ENCODE results near the gene IP6K3. TPM values are rescaled to one million over a fixed set of nuclear protein-coding genes. Genes with fewer than 3 reads are reported as not detected.

The IP6K3 gene
- total RNA-seq, 1 donor from 2014 or later = not detected

DNA sequence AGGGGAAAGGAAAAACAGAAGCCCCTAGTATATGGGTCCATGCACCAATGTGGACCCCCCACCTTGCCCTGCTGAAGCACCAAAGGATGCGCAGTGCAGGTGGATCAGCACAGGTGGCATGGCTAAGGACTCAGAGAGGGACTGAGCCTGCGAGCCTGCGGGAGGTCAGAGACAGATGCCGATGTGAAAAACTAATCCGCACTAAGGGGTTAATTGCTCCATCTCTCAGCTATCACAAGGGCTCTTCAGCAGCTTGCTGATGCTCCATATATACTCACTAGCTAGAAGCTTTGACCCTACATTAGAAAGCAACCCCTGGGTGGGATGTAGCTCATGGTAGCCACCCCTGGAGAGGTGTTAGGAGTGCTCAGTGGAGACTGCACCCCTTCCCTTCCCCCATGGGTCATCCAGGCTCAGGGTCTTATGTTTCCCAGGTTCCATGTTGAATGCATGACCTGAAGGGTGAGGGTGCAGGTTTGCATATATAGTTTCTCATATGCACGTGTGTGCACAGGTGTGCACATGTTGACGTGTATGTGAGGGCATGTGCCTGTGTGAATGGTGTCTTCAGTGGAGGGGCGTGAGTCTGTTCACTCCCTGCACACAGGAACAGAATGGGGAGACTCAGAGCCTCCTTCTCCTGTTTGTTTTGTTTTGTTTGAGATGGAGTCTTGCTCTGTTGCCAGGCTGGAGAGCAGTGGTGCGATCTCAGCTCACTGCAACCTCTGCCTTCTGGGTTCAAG, 13.4 kb upstream of the IP6K3 start:
- no peak overlapping the region for H3K4me3 Mint-ChIP-seq
- H3K27me3 Mint-ChIP-seq = peaks cover 4% of the 10 kb centered on the region
- H3K9me3 Mint-ChIP-seq = no peaks in the 10 kb centered on the region
- H3K4me1 Mint-ChIP-seq = peaks cover 3% of the 10 kb centered on the region
- H3K36me3 Mint-ChIP-seq (ENCODE audit: low read depth) = no peaks in the 10 kb centered on the region
- H3K27ac Mint-ChIP-seq = no peak overlapping the region
- intact Hi-C loops (cut with micrococcal nuclease) = loop anchor here (5.0 kb wide), 2 partner anchors 48 to 173 kb away; partner anchors contain the start of gene UQCC2
- no peak for DNase-seq

DNA sequence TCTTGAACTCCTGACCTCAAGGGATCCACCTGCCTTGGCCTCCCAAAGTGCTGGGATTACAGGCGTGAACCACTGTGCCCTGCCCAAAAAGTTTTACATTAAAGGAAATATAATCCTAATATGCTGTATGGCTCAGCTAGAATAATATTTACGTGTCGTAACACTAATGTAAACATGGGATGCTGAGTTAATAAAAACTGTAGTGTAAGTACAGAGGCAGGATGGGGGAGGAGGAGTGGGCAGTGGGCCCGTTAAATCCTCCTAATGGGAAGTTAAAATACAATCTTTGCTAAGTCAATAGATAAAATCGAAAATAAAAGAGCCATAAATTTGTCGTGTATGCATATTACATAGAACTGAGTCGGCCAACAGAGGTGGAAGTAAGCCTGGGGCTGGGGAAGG, 12.1 kb upstream of the IP6K3 start:
- Mint-ChIP-seq H3K27ac (no peak overlapping the region), H3K27me3 (peaks cover 4% of the 10 kb centered on the region), H3K4me1 (peaks cover 3% of the 10 kb centered on the region)

DNA sequence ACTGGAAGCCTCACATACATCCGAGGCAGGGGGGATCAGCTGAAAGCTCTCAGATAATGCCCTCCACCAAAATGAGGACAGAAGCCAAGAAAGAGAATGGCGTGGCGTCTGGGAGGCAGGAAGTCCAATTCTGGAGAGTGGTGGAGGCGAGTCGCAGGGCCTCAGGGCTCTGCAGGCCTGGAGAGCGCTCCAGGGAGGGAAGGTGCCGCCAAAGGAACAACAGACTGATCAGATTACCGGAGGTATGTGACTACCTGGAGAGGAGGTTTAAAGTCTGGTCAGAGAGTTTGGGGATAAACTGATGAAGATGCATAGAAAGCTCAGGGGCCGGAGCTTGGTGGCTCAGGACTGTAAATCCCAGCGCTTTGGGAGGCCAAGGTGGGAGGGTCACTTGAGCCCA, 11.2 kb upstream of the IP6K3 start:
- Mint-ChIP-seq H3K4me3 (no peak overlapping the region), H3K36me3 (ENCODE audit: low read depth) (no peaks in the 10 kb centered on the region), H3K27ac (no peak overlapping the region), H3K27me3 (peaks cover 4% of the 10 kb centered on the region), H3K9me3 (no peaks in the 10 kb centered on the region), H3K4me1 (peaks cover 3% of the 10 kb centered on the region)
- intact Hi-C loops (cut with micrococcal nuclease) = no loop called here
- no peak for DNase-seq

More for the DNA sequence above, 12.1 kb upstream of the IP6K3 start:
- intact Hi-C loops (cut with micrococcal nuclease) = no loop called here
- DNase-seq = no peak
- Mint-ChIP-seq H3K9me3 (no peaks in the 10 kb centered on the region), H3K36me3 (ENCODE audit: low read depth) (no peaks in the 10 kb centered on the region), H3K4me3 (no peak overlapping the region)

GRCh38 chr6:33757113-33757512, 10.4 kb upstream of the IP6K3 start:
- Mint-ChIP-seq H3K4me3 (no peak overlapping the region), H3K9me3 (no peaks in the 10 kb centered on the region), H3K36me3 (ENCODE audit: low read depth) (no peaks in the 10 kb centered on the region), H3K27me3 (peaks cover 4% of the 10 kb centered on the region), H3K27ac (no peak overlapping the region), H3K4me1 (peaks cover under 1% of the 10 kb centered on the region)
- intact Hi-C loops (cut with micrococcal nuclease) = no loop called here
- no peak for DNase-seq

- DNase-seq = no peak
- no peak overlapping the region for H3K4me3 Mint-ChIP-seq
- peaks cover 4% of the 10 kb centered on the region for H3K27me3 Mint-ChIP-seq
- H3K4me1 Mint-ChIP-seq = no peaks in the 10 kb centered on the region
- H3K36me3 Mint-ChIP-seq (ENCODE audit: low read depth) = no peaks in the 10 kb centered on the region
- intact Hi-C loops (cut with micrococcal nuclease) = no loop called here
- no peaks in the 10 kb centered on the region for H3K9me3 Mint-ChIP-seq
- no peak overlapping the region for H3K27ac Mint-ChIP-seq
These were observed 9.7 kb upstream of the IP6K3 start for GRCh38 chr6:33756211-33756954.

DNA sequence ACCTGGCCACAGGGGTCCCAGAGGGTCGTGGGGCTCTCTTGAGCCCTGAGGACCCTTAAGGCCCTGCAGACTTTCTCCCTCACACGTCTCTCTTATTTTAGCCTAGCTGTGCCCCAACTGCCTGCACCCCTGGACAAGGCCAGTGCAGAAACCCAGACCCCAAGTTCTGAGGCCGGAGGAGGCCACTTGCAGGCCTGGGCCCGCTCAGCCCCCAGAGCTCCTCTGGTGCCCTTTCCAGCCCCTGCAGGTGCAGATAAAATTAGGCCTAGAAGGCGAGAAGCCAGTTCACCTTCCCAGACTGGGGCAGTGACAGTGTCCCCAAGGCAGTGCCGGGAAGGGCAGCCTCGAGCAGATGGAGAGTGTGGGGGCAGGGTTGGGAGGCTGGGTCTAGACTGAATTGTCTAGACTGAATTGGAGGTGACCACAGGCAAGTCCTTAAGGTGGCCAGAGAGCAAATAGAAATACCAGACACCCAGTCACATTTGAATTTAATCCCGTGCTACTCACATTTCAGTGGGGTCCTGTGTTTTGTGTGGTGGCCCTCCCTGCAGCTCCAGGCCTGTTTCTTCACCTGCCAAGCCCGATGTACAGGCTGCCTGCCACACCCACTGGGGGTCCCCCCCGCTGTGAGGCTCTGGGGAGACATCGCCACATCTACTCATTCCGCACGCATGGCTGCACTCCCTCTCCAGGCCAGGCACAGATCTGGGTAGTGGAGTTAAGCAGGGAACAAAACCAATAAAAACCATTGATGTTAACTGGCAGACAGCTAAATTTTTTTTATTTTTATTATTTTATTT, 8.6 kb upstream of the IP6K3 start:
- intact Hi-C loops (cut with micrococcal nuclease) = no loop called here
- H3K36me3 Mint-ChIP-seq (ENCODE audit: low read depth) = no peaks in the 10 kb centered on the region
- peaks cover 3% of the 10 kb centered on the region for H3K27me3 Mint-ChIP-seq
- no peak overlapping the region for H3K27ac Mint-ChIP-seq
- H3K9me3 Mint-ChIP-seq = no peaks in the 10 kb centered on the region
- no peak for DNase-seq
- no peaks in the 10 kb centered on the region for H3K4me1 Mint-ChIP-seq
- H3K4me3 Mint-ChIP-seq = no peak overlapping the region

DNA sequence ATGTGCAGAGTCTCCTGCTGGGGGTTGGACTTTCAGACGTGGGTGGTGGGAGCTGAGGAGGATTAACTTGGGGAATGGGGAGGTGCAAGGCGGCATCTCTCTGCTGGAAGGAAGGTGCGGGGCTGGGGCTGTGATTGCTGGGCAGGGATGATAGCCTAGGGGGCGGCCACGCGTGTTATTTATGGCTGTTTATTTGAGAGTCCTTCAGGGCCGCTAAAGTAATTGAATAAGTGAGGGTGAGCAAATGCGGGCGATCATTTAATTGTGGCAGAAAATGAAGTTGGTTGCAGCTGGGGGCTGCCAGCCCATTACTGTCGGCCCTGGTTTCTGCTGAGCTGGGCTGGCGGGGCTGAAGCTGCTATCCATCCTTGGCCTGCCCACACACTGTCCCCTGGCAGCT, 7.5 kb upstream of the IP6K3 start:
- intact Hi-C loops (cut with micrococcal nuclease) = no loop called here
- no peak overlapping the region for H3K27ac Mint-ChIP-seq
- no peak for DNase-seq
- no peak overlapping the region for H3K4me3 Mint-ChIP-seq
- H3K9me3 Mint-ChIP-seq = no peaks in the 10 kb centered on the region
- H3K27me3 Mint-ChIP-seq = peaks cover 2% of the 10 kb centered on the region
- H3K4me1 Mint-ChIP-seq = no peaks in the 10 kb centered on the region
- no peaks in the 10 kb centered on the region for H3K36me3 Mint-ChIP-seq (ENCODE audit: low read depth)

DNA sequence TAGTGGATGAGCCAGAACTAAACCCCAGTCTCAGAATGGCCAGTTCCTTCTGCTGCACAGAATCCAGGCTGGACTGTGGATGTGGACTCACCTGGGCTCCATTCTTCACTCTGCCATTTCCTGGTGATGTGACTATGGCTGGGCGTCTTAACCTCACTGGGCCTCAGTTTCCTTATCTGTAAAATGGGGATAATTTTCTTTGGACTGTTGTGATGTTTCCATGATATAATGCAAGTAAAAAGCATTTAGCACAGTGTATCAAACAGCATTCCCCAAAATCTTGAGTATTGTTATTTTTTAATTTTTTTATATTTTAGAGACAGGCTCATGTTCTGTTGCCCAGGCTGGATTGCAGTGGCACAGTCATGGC, 5.9 kb upstream of the IP6K3 start:
- intact Hi-C loops (cut with micrococcal nuclease) = no loop called here
- Mint-ChIP-seq H3K4me3 (no peak overlapping the region), H3K27ac (no peak overlapping the region), H3K9me3 (no peaks in the 10 kb centered on the region), H3K36me3 (ENCODE audit: low read depth) (no peaks in the 10 kb centered on the region), H3K27me3 (no peaks in the 10 kb centered on the region), H3K4me1 (no peaks in the 10 kb centered on the region)
- no peak for DNase-seq

DNA sequence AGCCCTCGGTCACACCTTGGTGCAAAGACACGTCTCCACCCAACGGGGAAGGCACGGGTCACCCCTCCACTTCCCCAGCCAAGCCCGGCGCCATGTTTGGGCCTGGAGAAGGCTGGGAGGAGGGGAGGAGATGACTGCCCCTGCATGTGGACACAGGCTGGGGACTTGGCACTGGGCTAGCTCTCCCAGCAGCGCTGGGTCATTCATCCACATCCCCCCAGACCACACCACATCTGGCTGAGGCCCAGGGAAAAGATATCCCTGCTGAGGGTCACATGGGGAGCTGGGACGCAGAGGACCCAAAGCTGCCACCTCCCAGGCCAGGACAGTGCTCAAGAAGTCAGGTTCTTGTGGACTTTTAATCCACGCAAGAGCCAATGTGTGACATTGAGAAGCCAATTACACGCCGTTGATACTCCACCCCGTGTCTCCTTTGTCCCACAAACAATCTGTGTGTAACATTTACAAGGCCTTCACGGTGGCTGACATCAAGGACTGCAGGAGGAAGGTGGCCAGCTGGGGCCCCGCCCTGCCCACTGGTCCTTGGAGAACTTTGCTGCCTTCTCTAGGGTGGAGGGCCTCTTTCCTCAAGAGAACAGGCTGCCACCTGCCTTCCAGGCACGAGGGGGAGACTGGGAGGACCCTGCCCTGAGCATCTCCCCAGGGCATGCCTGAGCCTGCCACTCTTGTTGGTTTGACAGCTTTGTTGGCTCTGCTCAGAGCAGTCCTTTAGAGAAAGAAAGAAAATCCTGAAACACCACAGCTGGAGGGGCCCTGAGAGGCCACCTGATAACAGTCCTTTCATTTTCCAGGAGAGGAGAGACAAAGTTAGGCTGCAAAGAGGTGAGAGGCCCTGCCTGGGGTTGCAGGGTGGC, 5.3 kb upstream of the IP6K3 start:
- Mint-ChIP-seq H3K9me3 (no peaks in the 10 kb centered on the region), H3K4me3 (no peak overlapping the region), H3K4me1 (no peaks in the 10 kb centered on the region), H3K36me3 (ENCODE audit: low read depth) (no peaks in the 10 kb centered on the region), H3K27ac (no peak overlapping the region), H3K27me3 (peaks cover 2% of the 10 kb centered on the region)
- intact Hi-C loops (cut with micrococcal nuclease) = no loop called here
- DNase-seq = no peak

DNA sequence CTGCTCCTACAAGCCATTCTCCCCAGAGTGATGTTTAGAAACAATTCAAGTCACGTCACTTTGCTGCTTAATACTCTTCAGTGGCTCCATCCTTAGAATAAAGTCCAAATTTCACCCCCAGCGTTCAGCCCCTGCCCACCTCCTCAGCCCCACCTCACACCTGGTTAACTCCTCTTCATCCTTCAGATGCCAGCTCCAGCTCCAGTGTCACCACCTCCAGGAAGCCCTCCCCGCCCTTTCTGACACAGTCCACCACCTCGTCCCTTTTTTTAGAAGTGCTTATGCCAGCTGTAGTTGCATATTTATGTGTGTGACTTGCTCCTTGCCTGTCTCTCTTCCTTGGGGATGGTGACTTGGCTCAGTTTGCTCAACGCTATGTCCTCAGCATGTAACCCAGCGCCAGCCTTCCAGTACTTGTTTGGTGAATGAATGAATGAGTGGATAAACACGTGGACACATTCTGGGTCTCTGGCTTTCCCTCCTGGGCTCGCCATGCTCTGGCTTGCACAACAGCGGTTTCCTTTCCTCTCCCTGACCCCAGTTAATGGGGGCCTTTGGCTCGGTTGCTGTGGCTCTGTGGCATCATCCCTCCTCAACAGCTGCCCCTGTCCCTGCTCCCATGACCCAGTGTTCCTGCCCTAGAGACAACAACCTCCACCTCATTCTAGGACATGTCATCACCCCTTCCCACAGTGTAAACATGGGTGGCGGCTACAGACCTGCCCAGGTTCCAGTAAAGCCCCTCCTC, 3.7 kb upstream of the IP6K3 start:
- H3K4me3 Mint-ChIP-seq = no peak overlapping the region
- intact Hi-C loops (cut with micrococcal nuclease) = no loop called here
- no peaks in the 10 kb centered on the region for H3K4me1 Mint-ChIP-seq
- H3K36me3 Mint-ChIP-seq (ENCODE audit: low read depth) = no peaks in the 10 kb centered on the region
- no peak overlapping the region for H3K27ac Mint-ChIP-seq
- DNase-seq = no peak
- no peaks in the 10 kb centered on the region for H3K9me3 Mint-ChIP-seq
- peaks cover 2% of the 10 kb centered on the region for H3K27me3 Mint-ChIP-seq

DNA sequence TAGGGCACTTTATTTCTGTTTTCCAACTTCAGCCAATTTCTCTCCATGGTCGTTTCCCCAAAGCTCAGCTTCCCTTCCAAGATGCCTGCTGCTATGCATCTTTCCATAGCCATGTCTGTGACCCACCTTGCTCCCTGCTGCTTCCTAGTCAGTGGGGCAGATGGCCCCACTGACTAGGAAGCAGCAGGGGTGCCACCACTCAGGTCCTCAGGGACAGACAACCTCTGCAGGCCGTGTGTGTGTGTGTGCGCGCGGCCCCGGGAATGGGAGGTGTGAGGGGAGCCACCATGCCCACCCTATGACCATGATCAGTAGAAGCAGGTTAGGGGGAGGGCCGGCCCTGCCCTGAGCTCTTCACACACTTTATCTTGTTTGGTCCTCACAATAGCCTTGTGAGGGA, 2.7 kb upstream of the IP6K3 start:
- Mint-ChIP-seq H3K4me3 (no peak overlapping the region), H3K36me3 (ENCODE audit: low read depth) (no peaks in the 10 kb centered on the region), H3K9me3 (no peaks in the 10 kb centered on the region), H3K27ac (no peak overlapping the region), H3K4me1 (no peaks in the 10 kb centered on the region), H3K27me3 (peaks cover 2% of the 10 kb centered on the region)
- DNase-seq = no peak
- intact Hi-C loops (cut with micrococcal nuclease) = no loop called here

GRCh38 chr6:33748841-33749240, 2.1 kb upstream of the IP6K3 start:
- intact Hi-C loops (cut with micrococcal nuclease) = no loop called here
- peaks cover 3% of the 10 kb centered on the region for H3K4me1 Mint-ChIP-seq
- DNase-seq = no peak

GRCh38 chr6:33747823-33748222, 1.1 kb upstream of the IP6K3 start:
- Mint-ChIP-seq H3K27me3 (peaks cover 7% of the 10 kb centered on the region), H3K27ac (no peak overlapping the region), H3K4me1 (peaks cover 3% of the 10 kb centered on the region), H3K4me3 (no peak overlapping the region), H3K9me3 (no peaks in the 10 kb centered on the region), H3K36me3 (ENCODE audit: low read depth) (no peaks in the 10 kb centered on the region)
- no peak for DNase-seq
- intact Hi-C loops (cut with micrococcal nuclease) = no loop called here

More at GRCh38 chr6:33748841-33749240, 2.1 kb upstream of the IP6K3 start:
- Mint-ChIP-seq H3K36me3 (ENCODE audit: low read depth) (no peaks in the 10 kb centered on the region), H3K9me3 (no peaks in the 10 kb centered on the region), H3K4me3 (no peak overlapping the region), H3K27me3 (peaks cover 5% of the 10 kb centered on the region), H3K27ac (no peak overlapping the region)
